ENCODE results near the gene KRT83.
"Not testable (repeated sequence)": the region's sequence is repeated elsewhere in the genome, so short reads cannot be mapped to it uniquely, and the experiment has no call there.

Gene KRT83

DNA sequence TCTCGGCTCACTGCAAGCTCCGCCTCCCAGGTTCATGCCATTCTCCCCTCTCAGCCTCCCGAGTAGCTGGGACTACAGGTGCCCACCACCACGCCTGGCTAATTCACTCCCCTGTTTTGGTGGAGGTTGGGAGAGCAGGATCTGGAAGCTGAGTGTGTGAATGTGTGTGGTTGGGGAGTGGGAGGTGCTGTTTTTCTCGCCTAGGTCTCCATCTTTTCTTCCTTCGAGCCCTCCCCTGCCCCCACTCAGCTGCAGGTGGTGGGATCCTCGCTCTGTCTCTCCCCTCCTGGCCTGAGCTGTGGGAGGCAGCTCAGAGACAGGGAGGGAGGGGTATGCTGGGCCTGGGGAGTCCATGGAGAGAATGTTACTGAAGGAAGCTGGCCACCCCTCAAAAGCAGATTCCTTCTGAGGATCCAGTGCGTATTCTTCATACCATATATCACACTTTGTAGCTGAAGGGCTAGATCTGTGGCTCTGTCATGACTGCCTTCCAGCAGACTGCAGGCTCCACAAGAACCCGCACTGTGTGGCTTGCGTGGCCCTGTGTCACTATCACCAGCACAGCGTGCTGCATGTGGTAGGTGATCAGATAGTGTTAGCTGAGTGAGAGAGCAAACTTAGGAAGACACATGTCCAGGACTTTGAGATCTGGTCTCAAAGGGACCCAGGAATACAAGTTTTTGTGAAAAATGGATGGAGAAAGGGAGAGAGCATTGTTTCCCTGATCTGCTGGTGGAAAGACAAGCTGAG, 2.8 kb downstream of the KRT83 start:
- Histone ChIP-seq H2AFZ (ENCODE audit: low read length, unreplicated experiment) (no peak overlapping the region), H3K36me3 (ENCODE audit: insufficient read depth, low read length) (no peaks in the 10 kb centered on the region), H3K4me3 (ENCODE audit: low read depth, low read length) (no peak overlapping the region), H3K79me2 (ENCODE audit: control insufficient read depth, insufficient read depth, low read length, unreplicated experiment) (no peaks in the 10 kb centered on the region), H3K27ac (ENCODE audit: low read depth, low read length) (no peak overlapping the region), H3K4me1 (ENCODE audit: control insufficient read depth, insufficient read depth, low read length, unreplicated experiment) (no peaks in the 10 kb centered on the region), H3K27me3 (ENCODE audit: insufficient read depth, low read length) (peaks cover 28% of the 10 kb centered on the region)

DNA sequence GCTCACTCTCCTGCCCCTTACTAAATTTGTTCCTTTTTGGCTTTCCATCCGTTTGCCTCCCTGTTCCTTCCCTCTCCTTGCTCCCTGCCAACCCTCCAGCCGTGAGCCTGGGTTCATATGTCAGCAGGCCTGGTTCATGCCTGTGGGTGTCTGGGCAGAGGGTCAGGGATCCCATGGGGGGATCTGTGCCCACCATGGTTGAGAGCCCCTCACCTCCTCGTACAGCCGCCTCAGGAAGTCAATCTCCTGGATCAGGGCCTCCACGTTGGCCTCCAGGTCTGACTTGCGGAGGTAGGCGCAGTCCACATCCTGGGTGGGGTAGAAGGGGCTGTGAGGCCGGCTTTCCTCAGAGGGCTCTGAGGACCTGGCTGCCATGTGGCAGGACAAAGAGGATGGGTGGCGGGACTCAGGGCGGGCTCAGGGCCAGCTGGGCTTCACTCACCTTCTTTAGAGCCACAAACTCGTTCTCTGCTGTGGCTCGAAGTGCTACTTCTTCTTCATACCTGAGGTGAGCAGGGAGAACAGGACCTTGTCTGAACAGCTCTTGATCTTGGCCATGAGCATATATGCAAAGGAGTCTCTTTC, 3.6 kb downstream of the KRT83 start:
- Histone ChIP-seq H3K4me3 (ENCODE audit: low read depth, low read length) (no peak overlapping the region), H3K27me3 (ENCODE audit: insufficient read depth, low read length) (peaks cover 26% of the 10 kb centered on the region; the same call in 1 of the 2 replicates), H2AFZ (ENCODE audit: low read length, unreplicated experiment) (no peak overlapping the region), H3K36me3 (ENCODE audit: insufficient read depth, low read length) (no peaks in the 10 kb centered on the region), H3K27ac (ENCODE audit: low read depth, low read length) (no peak overlapping the region), H3K79me2 (ENCODE audit: control insufficient read depth, insufficient read depth, low read length, unreplicated experiment) (no peaks in the 10 kb centered on the region), H3K4me1 (ENCODE audit: control insufficient read depth, insufficient read depth, low read length, unreplicated experiment) (no peaks in the 10 kb centered on the region)

DNA sequence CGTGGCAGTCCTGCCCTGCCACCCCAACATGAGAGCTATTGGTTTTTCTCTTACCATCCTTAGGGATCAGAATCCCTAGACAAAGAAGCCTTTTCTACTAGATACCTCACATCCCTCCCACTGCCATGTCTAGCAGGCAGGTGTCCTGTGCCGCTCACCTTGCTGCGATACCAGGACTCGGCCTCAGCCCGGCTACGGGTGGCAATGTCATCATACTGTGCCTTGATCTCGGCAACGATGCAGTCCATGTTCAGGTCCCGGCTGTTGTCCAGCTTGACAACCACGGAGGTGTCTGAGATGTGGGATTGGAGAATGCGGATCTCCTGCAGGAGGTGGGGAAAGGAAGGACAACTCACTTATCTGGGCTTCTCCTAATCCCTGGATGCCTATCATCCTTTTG, 4.5 kb downstream of the KRT83 start:
- Histone ChIP-seq H3K79me2 (ENCODE audit: control insufficient read depth, insufficient read depth, low read length, unreplicated experiment) (no peaks in the 10 kb centered on the region), H3K27ac (ENCODE audit: low read depth, low read length) (no peak overlapping the region), H2AFZ (ENCODE audit: low read length, unreplicated experiment) (no peak overlapping the region), H3K4me3 (ENCODE audit: low read depth, low read length) (no peak overlapping the region), H3K36me3 (ENCODE audit: insufficient read depth, low read length) (no peaks in the 10 kb centered on the region), H3K4me1 (ENCODE audit: control insufficient read depth, insufficient read depth, low read length, unreplicated experiment) (no peaks in the 10 kb centered on the region), H3K27me3 (ENCODE audit: insufficient read depth, low read length) (peaks cover 28% of the 10 kb centered on the region; the same call in 1 of the 2 replicates)

DNA sequence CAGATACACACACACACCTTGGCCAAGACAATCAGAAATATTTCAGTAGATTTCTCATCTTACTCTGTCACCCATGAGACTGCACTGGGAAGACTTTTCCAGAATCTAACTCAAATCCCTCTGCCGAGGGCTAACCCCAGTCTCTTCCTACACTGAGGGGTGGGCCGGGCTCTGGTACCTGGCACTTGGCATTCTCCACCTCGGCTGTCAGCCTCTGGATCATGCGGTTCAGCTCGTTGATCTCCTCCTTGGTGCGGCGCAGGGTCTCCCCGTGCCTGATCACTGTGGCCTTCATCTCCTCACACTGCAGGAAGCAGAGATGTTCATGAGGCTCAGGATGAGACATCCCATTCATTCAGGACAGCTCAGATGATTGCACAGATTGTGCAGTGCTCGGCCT, 4.9 kb downstream of the KRT83 start:
- Histone ChIP-seq H3K4me3 (ENCODE audit: low read depth, low read length) (no peak overlapping the region), H3K27ac (ENCODE audit: low read depth, low read length) (no peak overlapping the region), H2AFZ (ENCODE audit: low read length, unreplicated experiment) (no peak overlapping the region), H3K79me2 (ENCODE audit: control insufficient read depth, insufficient read depth, low read length, unreplicated experiment) (no peaks in the 10 kb centered on the region), H3K4me1 (ENCODE audit: control insufficient read depth, insufficient read depth, low read length, unreplicated experiment) (no peaks in the 10 kb centered on the region), H3K36me3 (ENCODE audit: insufficient read depth, low read length) (no peaks in the 10 kb centered on the region), H3K27me3 (ENCODE audit: insufficient read depth, low read length) (peaks cover 26% of the 10 kb centered on the region; the same call in 1 of the 2 replicates)

DNA sequence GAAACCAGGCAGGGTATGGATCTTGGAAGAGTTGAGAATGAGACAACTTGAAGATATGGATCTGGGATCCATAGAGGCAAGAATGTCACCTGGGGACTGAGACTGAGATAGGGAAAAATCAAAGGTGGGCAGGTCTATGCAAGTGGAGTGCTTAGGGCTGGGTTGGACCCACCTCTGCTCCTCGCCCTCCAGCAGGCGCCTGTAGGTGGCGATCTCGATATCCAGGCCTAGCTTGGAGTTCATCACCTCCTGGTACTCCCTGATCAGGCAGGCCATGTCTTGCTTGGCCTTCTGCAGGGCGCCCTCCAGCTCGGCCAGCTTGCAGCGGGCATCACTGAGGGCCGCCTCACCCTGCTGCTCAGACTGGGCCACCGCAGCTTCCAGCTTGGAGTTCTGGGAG, 5.5 kb downstream of the KRT83 start:
- not testable (repeated sequence) for H3K36me3 ChIP-seq (ENCODE audit: insufficient read depth, low read length); H2AFZ ChIP-seq (ENCODE audit: low read length, unreplicated experiment); H3K4me1 ChIP-seq (ENCODE audit: control insufficient read depth, insufficient read depth, low read length, unreplicated experiment); H3K4me3 ChIP-seq (ENCODE audit: low read depth, low read length); H3K27ac ChIP-seq (ENCODE audit: low read depth, low read length); H3K79me2 ChIP-seq (ENCODE audit: control insufficient read depth, insufficient read depth, low read length, unreplicated experiment)
- H3K27me3 ChIP-seq (ENCODE audit: insufficient read depth, low read length): peaks cover 21% of the 10 kb centered on the region; the same call in 1 of the 2 replicates

DNA sequence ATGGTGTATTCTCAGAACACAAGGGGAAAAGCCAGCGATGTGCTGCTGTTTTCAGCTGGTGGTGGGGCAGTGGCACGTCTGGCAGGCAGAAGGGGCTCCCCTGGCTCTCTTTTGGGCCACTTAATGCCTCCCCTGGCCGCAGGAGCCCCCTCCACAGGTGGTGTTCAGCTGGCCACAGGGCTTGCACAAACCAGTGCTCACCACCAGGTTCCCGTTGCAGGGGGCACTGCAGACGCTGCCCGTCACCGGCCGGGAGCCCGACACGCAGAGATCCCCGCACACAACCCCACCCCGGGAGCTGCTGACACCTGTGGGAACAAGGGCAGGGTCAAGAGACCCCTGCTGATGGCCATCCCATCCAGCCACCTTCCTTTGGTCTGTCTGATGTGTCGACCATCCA, 6.7 kb downstream of the KRT83 start:
- H2AFZ ChIP-seq (ENCODE audit: low read length, unreplicated experiment): no peak overlapping the region
- no peaks in the 10 kb centered on the region for H3K79me2 ChIP-seq (ENCODE audit: control insufficient read depth, insufficient read depth, low read length, unreplicated experiment)
- H3K4me1 ChIP-seq (ENCODE audit: control insufficient read depth, insufficient read depth, low read length, unreplicated experiment): no peaks in the 10 kb centered on the region
- peaks cover 11% of the 10 kb centered on the region for H3K27me3 ChIP-seq (ENCODE audit: insufficient read depth, low read length)
- H3K4me3 ChIP-seq (ENCODE audit: low read depth, low read length): no peak overlapping the region
- H3K27ac ChIP-seq (ENCODE audit: low read depth, low read length): no peak overlapping the region
- H3K36me3 ChIP-seq (ENCODE audit: insufficient read depth, low read length): no peaks in the 10 kb centered on the region

DNA sequence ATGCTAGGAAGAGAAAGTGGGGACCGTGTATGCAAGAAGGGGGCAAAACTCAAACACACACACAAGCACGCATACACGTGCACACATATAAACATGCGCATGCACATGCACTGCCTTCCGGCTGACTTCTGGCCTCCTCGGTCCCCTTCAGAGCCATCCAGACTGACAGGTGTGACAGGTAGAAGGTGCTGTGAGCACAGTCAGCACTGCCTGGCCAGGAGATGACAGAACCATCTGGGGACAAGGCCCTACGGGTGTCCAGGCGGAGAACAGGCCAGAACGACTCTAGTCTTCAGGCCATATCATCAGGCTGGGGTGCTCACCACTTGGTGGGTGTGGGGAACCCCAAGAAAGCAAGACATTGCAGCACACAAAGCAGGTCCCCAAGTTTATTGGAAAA, 7.3 kb downstream of the KRT83 start:
- no peaks in the 10 kb centered on the region for H3K79me2 ChIP-seq (ENCODE audit: control insufficient read depth, insufficient read depth, low read length, unreplicated experiment)
- H3K36me3 ChIP-seq (ENCODE audit: insufficient read depth, low read length): no peaks in the 10 kb centered on the region
- no peak overlapping the region for H3K27ac ChIP-seq (ENCODE audit: low read depth, low read length)
- H2AFZ ChIP-seq (ENCODE audit: low read length, unreplicated experiment): no peak overlapping the region
- peaks cover under 1% of the 10 kb centered on the region for H3K4me1 ChIP-seq (ENCODE audit: control insufficient read depth, insufficient read depth, low read length, unreplicated experiment)
- no peak overlapping the region for H3K4me3 ChIP-seq (ENCODE audit: low read depth, low read length)
- H3K27me3 ChIP-seq (ENCODE audit: insufficient read depth, low read length): peaks cover 14% of the 10 kb centered on the region

DNA sequence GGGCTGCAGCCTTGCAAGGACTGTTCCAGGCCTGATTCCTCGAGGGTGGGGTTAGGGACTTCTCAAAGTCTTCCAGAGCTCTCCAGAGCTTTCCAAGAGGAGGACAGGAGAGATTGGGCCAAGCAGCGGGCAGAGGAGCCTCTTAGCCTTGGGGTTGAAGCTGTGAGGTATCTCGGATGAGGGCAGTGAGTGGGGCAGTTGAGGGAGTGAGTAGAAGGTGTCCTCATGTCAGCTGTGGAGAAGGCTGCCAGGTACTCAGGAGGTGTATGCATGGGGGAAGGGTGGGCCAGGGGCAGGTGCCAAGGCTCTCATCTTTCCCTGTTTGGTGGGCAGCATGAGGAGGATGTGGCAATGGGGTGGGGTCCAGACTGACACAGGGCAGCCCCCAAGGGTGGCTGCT, 7.7 kb downstream of the KRT83 start:
- no peak overlapping the region for H2AFZ ChIP-seq (ENCODE audit: low read length, unreplicated experiment)
- no peak overlapping the region for H3K27ac ChIP-seq (ENCODE audit: low read depth, low read length)
- no peaks in the 10 kb centered on the region for H3K36me3 ChIP-seq (ENCODE audit: insufficient read depth, low read length)
- H3K4me3 ChIP-seq (ENCODE audit: low read depth, low read length): no peak overlapping the region
- H3K27me3 ChIP-seq (ENCODE audit: insufficient read depth, low read length): peaks cover 17% of the 10 kb centered on the region
- no peaks in the 10 kb centered on the region for H3K79me2 ChIP-seq (ENCODE audit: control insufficient read depth, insufficient read depth, low read length, unreplicated experiment)
- H3K4me1 ChIP-seq (ENCODE audit: control insufficient read depth, insufficient read depth, low read length, unreplicated experiment): peaks cover 4% of the 10 kb centered on the region

DNA sequence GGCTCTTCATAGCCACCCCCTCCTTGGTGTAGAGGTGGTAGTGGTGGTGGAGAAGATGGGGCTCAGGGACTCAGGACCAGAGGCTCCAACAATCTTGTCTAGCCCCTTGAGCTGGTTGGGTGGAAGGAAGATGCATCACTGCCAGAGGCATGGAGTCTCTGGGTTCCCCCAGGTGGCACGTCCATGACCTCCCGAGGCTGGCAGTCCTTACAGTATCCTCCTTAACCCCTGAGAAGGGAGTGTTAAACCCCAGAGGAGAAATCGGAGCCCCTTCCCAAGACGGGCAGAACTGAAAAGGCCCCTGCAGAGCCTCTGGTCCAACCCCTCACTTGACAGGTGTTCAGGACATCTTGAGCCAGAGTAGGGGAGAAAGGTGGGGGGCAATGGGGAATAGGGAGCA, 9.1 kb downstream of the KRT83 start:
- Histone ChIP-seq H3K27ac (ENCODE audit: low read depth, low read length) (no peak overlapping the region), H3K27me3 (ENCODE audit: insufficient read depth, low read length) (peaks cover 17% of the 10 kb centered on the region), H3K79me2 (ENCODE audit: control insufficient read depth, insufficient read depth, low read length, unreplicated experiment) (no peaks in the 10 kb centered on the region), H3K36me3 (ENCODE audit: insufficient read depth, low read length) (no peaks in the 10 kb centered on the region), H3K4me1 (ENCODE audit: control insufficient read depth, insufficient read depth, low read length, unreplicated experiment) (peaks cover 4% of the 10 kb centered on the region), H2AFZ (ENCODE audit: low read length, unreplicated experiment) (no peak overlapping the region), H3K4me3 (ENCODE audit: low read depth, low read length) (no peak overlapping the region)

DNA sequence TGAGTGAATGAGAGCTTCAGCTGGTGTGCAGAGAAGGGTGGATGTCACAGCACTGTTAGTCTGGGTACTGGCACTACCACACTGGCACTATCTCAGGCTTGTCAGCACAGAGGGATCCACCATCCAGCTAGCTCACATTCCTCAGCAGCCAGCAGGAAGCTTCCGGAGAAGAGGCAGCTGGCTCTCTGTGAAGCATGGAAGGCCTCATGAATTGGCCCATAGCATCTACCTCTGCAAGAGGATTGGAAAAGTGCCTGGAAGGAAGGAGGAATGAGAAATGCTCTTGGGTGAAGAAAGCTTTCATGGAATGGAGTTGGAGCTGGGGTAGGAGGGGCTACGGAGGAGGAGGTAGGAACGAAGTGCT, 9.9 kb downstream of the KRT83 start:
- Histone ChIP-seq H3K27ac (ENCODE audit: low read depth, low read length) (no peak overlapping the region), H3K27me3 (ENCODE audit: insufficient read depth, low read length) (peaks cover 17% of the 10 kb centered on the region), H3K4me3 (ENCODE audit: low read depth, low read length) (no peak overlapping the region), H2AFZ (ENCODE audit: low read length, unreplicated experiment) (no peak overlapping the region), H3K79me2 (ENCODE audit: control insufficient read depth, insufficient read depth, low read length, unreplicated experiment) (no peaks in the 10 kb centered on the region), H3K4me1 (ENCODE audit: control insufficient read depth, insufficient read depth, low read length, unreplicated experiment) (peaks cover 4% of the 10 kb centered on the region), H3K36me3 (ENCODE audit: insufficient read depth, low read length) (no peaks in the 10 kb centered on the region)

DNA sequence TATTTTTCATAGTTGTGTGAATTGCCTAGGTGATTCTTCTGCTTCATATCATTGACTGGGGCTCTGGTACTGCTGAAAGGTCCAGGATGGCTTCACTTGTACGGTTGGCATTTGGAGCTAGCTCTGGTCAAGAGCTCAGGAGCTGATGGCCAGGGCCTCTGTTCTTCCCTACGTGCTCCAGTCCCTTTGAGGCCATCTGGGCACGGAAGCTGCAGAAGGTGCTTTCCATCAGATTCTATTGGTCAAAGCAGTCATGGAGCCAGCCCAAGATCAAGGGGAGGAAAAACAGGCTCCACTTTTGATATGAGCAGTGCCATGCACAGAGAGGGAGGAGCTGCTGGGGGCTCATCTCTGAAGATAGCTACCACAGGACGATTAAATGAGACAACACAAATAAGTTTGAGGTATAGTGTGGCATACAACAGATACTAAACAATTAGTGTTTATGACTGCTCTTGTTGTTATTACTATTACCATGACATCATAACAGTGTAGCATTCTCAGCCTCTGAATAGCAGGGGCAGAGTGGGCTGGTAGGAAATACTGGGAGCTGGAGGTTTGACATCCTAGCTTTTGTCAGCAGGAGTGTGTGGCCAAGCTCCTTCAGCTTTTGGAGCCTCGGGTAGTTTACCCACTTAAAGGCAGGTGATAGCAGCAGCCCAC, 10.4 kb downstream of the KRT83 start:
- Histone ChIP-seq H3K27me3 (ENCODE audit: insufficient read depth, low read length) (peaks cover 17% of the 10 kb centered on the region), H3K4me1 (ENCODE audit: control insufficient read depth, insufficient read depth, low read length, unreplicated experiment) (peaks cover 4% of the 10 kb centered on the region), H3K4me3 (ENCODE audit: low read depth, low read length) (no peak overlapping the region)

More for the DNA sequence above, 10.4 kb downstream of the KRT83 start:
- H3K79me2 ChIP-seq (ENCODE audit: control insufficient read depth, insufficient read depth, low read length, unreplicated experiment): no peaks in the 10 kb centered on the region
- H3K36me3 ChIP-seq (ENCODE audit: insufficient read depth, low read length): no peaks in the 10 kb centered on the region
- H3K27ac ChIP-seq (ENCODE audit: low read depth, low read length): no peak overlapping the region
- H2AFZ ChIP-seq (ENCODE audit: low read length, unreplicated experiment): no peak overlapping the region
